MCF 10A (cell line): ENCODE measurements around the gene PADI3. TPM values are rescaled to one million over a fixed set of nuclear protein-coding genes. Genes with fewer than 3 reads are reported as not detected.

Experiments
- BruUV-seq: library from RNA; stranded (reverse); fragments of 400-500 nt; replicated peaks from 2 replicates; lab custom pipeline; 2021; lab: Mats Ljungman, UMichigan
- CTCF ChIA-PET: fragments of 300-600 bp; sonication (Branson Sonifier 250); formaldehyde crosslinking; extraction: SDS; loops from one replicate; lab custom pipeline; 2021; ENCODE audit warnings: antibody characterized with exemption, inconsistent platforms; lab: Yijun Ruan, JAX
- POLR2A ChIA-PET: fragments of 300-600, 350-650 bp; sonication (Branson Sonifier 250); formaldehyde crosslinking; extraction: SDS; loops from one replicate; lab custom pipeline; 2020; ENCODE audit warnings: antibody characterized with exemption, inconsistent platforms; lab: Yijun Ruan, JAX
- DNase-seq: peaks from one replicate; pipeline ENCODE4 v3.0.0-alpha.2; 2018; ENCODE audit not compliant: unreplicated experiment
- H3K27ac Mint-ChIP-seq: one replicate; pipeline ENCODE4 v1.8.0; 2022; ENCODE audit warnings: mild to moderate bottlenecking, low read depth, mixed read lengths; ENCODE audit not compliant: unreplicated experiment
- H3K27me3 Mint-ChIP-seq: one replicate; pipeline ENCODE4 v1.8.0; 2022; ENCODE audit warnings: mixed read lengths; ENCODE audit not compliant: insufficient read depth, unreplicated experiment
- H3K36me3 Mint-ChIP-seq: one replicate; pipeline ENCODE4 v1.8.0; 2022; ENCODE audit warnings: mild to moderate bottlenecking, moderate library complexity, mixed read lengths; ENCODE audit not compliant: insufficient read depth, unreplicated experiment
- H3K4me1 Mint-ChIP-seq: one replicate; pipeline ENCODE4 v1.8.0; 2022; ENCODE audit warnings: mixed read lengths; ENCODE audit not compliant: insufficient read depth, unreplicated experiment
- H3K4me3 Mint-ChIP-seq: one replicate; pipeline ENCODE4 v1.8.0; 2022; ENCODE audit warnings: mild to moderate bottlenecking, moderate library complexity, mixed read lengths; ENCODE audit not compliant: unreplicated experiment
- H3K9me3 Mint-ChIP-seq: one replicate; pipeline ENCODE4 v1.8.0; 2022; ENCODE audit warnings: mixed read lengths; ENCODE audit not compliant: unreplicated experiment
- CTCF ChIP-seq: fragments of 200-600 bp; IDR thresholded peaks from one replicate; pipeline ENCODE4 v1.8.0; 2022; ENCODE audit warnings: antibody characterized with exemption, mild to moderate bottlenecking; ENCODE audit not compliant: unreplicated experiment
- intact Hi-C: fragments of 100-400 bp; cut with micrococcal nuclease; formaldehyde crosslinking; loops from 2 replicates; pipeline ENCODE4 v1.14.1; 2022
- total RNA-seq: library from RNA; stranded (reverse); gene quantifications from 2 replicates; pipeline ENCODE4 v1.2.3, GENCODE V29; 2022

Gene PADI3
- total RNA-seq, 1 experiment from 2014 or later = 0.12 TPM

- H3K36me3 Mint-ChIP-seq = no peaks in the 10 kb centered on the region
- H3K27ac Mint-ChIP-seq = peak overlapping the region; percentile 76
- DNase-seq = peak; percentile 65
These were observed 33.9 kb upstream of the PADI3 start for GRCh38 chr1:17214876-17215544.

DNA sequence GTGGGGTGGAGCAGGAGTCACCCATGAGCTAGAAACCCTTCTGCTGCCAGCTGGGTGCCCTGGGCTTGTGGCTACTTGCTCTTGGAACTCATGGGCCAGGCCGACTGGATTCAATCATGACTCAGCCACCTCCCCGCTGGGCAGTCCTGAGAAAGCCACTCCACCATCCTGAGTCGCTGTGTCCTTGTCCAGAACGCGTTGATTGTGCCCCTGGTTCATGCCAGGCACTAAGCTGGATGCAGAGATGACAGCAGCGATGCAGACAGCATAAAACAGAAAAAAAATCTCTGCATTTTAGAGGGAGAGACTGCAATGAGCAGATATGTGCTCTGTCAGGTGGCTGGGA lies 33.4 kb upstream of the PADI3 start:
- TF ChIP-seq CTCF = no peak
- no peaks in the 10 kb centered on the region for H3K27me3 Mint-ChIP-seq
- peaks cover 36% of the 10 kb centered on the region for H3K4me1 Mint-ChIP-seq
- CTCF ChIA-PET = interaction anchor here (0.6 to 1.8 kb wide), 7 partner anchors 8 to 144 kb away, joined by 3 to 8 read pairs (median 4); no protein-coding TSS in a partner anchor
- no TSS peak for BruUV-seq
- POLR2A ChIA-PET = interaction anchor here (0.6 to 1.0 kb wide), 4 partner anchors 10 to 1955 kb away, joined by 3 to 6 read pairs (median 3); no protein-coding TSS in a partner anchor
- H3K27ac Mint-ChIP-seq = peak overlapping the region; percentile 76
- H3K9me3 Mint-ChIP-seq = no peaks in the 10 kb centered on the region
- DNase-seq = peak; percentile 87
- intact Hi-C loops = no loop called here
- no peak overlapping the region for H3K4me3 Mint-ChIP-seq
- H3K36me3 Mint-ChIP-seq = no peaks in the 10 kb centered on the region

More at GRCh38 chr1:17214876-17215544, 33.9 kb upstream of the PADI3 start:
- H3K4me3 Mint-ChIP-seq = no peak overlapping the region
- no peaks in the 10 kb centered on the region for H3K27me3 Mint-ChIP-seq
- POLR2A ChIA-PET = interaction anchor here (0.6 to 1.0 kb wide), 5 partner anchors 11 to 1956 kb away, joined by 3 to 6 read pairs (median 3); no protein-coding TSS in a partner anchor
- peaks cover 40% of the 10 kb centered on the region for H3K4me1 Mint-ChIP-seq
- no peaks in the 10 kb centered on the region for H3K9me3 Mint-ChIP-seq
- intact Hi-C loops = no loop called here
- CTCF ChIA-PET = interaction anchor here (0.7 to 1.8 kb wide), 5 partner anchors 14 to 95 kb away, joined by 3 to 8 read pairs (median 4); no protein-coding TSS in a partner anchor
- no peak for TF ChIP-seq CTCF
- BruUV-seq = no TSS peak

DNA sequence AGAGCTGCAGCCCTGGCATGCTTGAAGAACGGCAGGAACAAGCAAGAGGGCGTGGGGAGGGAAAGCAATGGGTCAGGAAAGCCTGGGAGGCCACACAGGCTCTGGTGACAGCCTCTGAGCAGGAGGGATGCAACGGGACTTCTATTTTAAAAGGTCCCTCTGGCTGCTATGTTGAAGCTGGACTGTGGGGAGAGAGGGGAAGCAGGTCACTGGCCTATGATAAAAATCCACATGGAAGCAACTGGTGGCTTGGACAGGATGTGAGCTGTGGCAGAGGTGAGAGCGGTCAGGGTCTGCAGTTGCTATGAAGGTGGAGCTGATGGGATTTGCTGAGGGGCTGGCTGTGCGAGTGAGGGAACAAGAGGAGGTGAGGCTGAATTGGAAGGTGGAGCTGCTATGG lies 32.8 kb upstream of the PADI3 start:
- intact Hi-C loops = no loop called here
- no TSS peak for BruUV-seq
- Mint-ChIP-seq H3K27ac (peak overlapping the region; percentile 76), H3K36me3 (no peaks in the 10 kb centered on the region), H3K4me1 (peaks cover 35% of the 10 kb centered on the region), H3K27me3 (no peaks in the 10 kb centered on the region), H3K9me3 (no peaks in the 10 kb centered on the region), H3K4me3 (no peak overlapping the region)
- DNase-seq = no peak
- CTCF ChIA-PET = interaction anchor here (0.6 to 1.5 kb wide), 3 partner anchors 8 to 143 kb away, joined by 3 to 4 read pairs (median 3); no protein-coding TSS in a partner anchor
- POLR2A ChIA-PET = interaction anchor here (1.0 kb wide), 1 partner anchor 10 kb away, joined by 6 read pairs; no protein-coding TSS in a partner anchor
- TF ChIP-seq CTCF = no peak

GRCh38 chr1:17217607-17218006 lies 31.3 kb upstream of the PADI3 start:
- POLR2A ChIA-PET = no interaction called here
- no peak overlapping the region for H3K4me3 Mint-ChIP-seq
- H3K4me1 Mint-ChIP-seq = peaks cover 32% of the 10 kb centered on the region
- intact Hi-C loops = no loop called here
- CTCF ChIA-PET = interaction anchor here (0.7 kb wide), 1 partner anchor 8 kb away, joined by 4 read pairs; no protein-coding TSS in a partner anchor
- TF ChIP-seq CTCF = no peak
- no peak overlapping the region for H3K27ac Mint-ChIP-seq
- H3K27me3 Mint-ChIP-seq = no peaks in the 10 kb centered on the region
- no peaks in the 10 kb centered on the region for H3K9me3 Mint-ChIP-seq
- no peaks in the 10 kb centered on the region for H3K36me3 Mint-ChIP-seq
- no TSS peak for BruUV-seq
- DNase-seq = no peak
